Kidney (tissue), 14 donors: Measurements from ENCODE around the gene SLC38A8. TPM values are rescaled to one million over a fixed set of nuclear protein-coding genes. Genes with fewer than 3 reads are reported as not detected.

Experiments used
- DNase-seq, 5 donors: peaks; one replicate each; pipeline ENCODE4 v3.0.0-alpha.2; 2013 to 2020
- FAIRE-seq: peaks from 2 replicates; lab custom pipeline; 2012; peaks lifted over from hg19 to GRCh38; lab: Jason Lieb, UNC
- H3K27ac ChIP-seq, 2 donors: one replicate each; pipeline ENCODE4 v1.7.0; 2013; ENCODE audit warnings: low read depth in 2 of 2, low read length in 2 of 2, inconsistent platforms in 1 of 2
- H3K27me3 ChIP-seq: one replicate; pipeline ENCODE4 v1.7.1; 2013; ENCODE audit warnings: low read length, inconsistent platforms; ENCODE audit not compliant: control insufficient read depth, insufficient read depth
- H3K36me3 ChIP-seq, 3 donors: one replicate each; pipeline versions ENCODE4 v1.7.0 to v1.7.1; 2013; ENCODE audit warnings: low read length in 3 of 3, control low read depth in 1 of 3, inconsistent platforms in 1 of 3; ENCODE audit not compliant: insufficient read depth in 3 of 3, control insufficient read depth in 2 of 3
- H3K4me1 ChIP-seq, 3 donors: one replicate each; pipeline versions ENCODE4 v1.7.0 to v1.7.1; 2013; ENCODE audit warnings: low read length in 3 of 3, inconsistent platforms in 1 of 3, low read depth in 1 of 3; ENCODE audit not compliant: control insufficient read depth in 2 of 3, insufficient read depth in 2 of 3
- H3K4me3 ChIP-seq, 3 donors: one replicate each; pipeline versions ENCODE4 v1.7.0 to v1.8.1; 2013; ENCODE audit warnings: low read length in 3 of 3, control low read depth in 1 of 3, inconsistent platforms in 1 of 3
- H3K9ac ChIP-seq, 3 donors: one replicate each; pipeline versions ENCODE4 v1.7.0 to v1.7.1; 2013; ENCODE audit warnings: low read length in 3 of 3, control low read depth in 1 of 3, inconsistent platforms in 1 of 3
- H3K9me3 ChIP-seq, 3 donors: one replicate each; pipeline versions ENCODE4 v1.7.0 to v1.7.1; 2013; ENCODE audit warnings: low read length in 3 of 3, control low read depth in 1 of 3, inconsistent platforms in 1 of 3; ENCODE audit not compliant: control insufficient read depth in 2 of 3, insufficient read depth in 1 of 3
- CTCF ChIP-seq: IDR thresholded peaks from 3 replicates; pipeline ENCODE4 v1.5.1; 2012; ENCODE audit warnings: mild to moderate bottlenecking, moderate library complexity, borderline replicate concordance; ENCODE audit not compliant: insufficient read depth; ENCODE audit errors: extremely low read depth
- intact Hi-C: fragments of 100-400 bp; cut with DNase I; formaldehyde crosslinking; loops from one replicate; pipeline ENCODE4 v1.11.1; 2022
- polyA plus RNA-seq: library from polyadenylated mRNA; stranded (reverse); fragments of 350-450 nt; fragmentation: Illumina TruSeq; extraction: RNeasy Lipid Tissue Mini Kit (QIAGEN cat#74804); gene quantifications from one replicate; pipeline ENCODE4 v1.2.3, GENCODE V29; 2014; ENCODE audit warnings: low read depth, low replicate concordance; ENCODE audit not compliant: insufficient read depth
- total RNA-seq: library from RNA; stranded (reverse); fragmentation: NEBNext Ultra II Directional; extraction: Animal tissue kit (Norgen Biotek cat#: 25700); gene quantifications from one replicate; pipeline ENCODE4 v1.2.1, GENCODE V29; 2021
- donor health status: control.
- donor health status: control.
- donor health status: control.
- donor health status: control.
- donor health status: control.
- donor health status: DM: yes; HTN: yes; CAD: no.
- donor health status: Normal renal cell carcinoma (clear cell type).

The SLC38A8 gene
- total and polyA plus RNA-seq, 2 donors from 2014 or later, result 0.30 TPM; not detected in 1

- Histone ChIP-seq H3K27ac (no peak overlapping the region), H3K27me3 (no peaks in the 10 kb centered on the region), H3K4me3 (no peak overlapping the region), H3K4me1 (no peaks in the 10 kb centered on the region), H3K9me3 (no peaks in the 10 kb centered on the region), H3K36me3 (peaks cover 0 to 53% (median 45%) of the 10 kb centered on the region in 3 donors), H3K9ac (no peak overlapping the region)
- peak in 1 of 5 donors; percentile 62 for DNase-seq
- no peak for FAIRE-seq
- intact Hi-C loops, result loop anchor here (10.0 kb wide), 1 partner anchor 89 kb away; the partner anchor contains the start of gene NECAB2
- no peak for TF ChIP-seq CTCF
Observed at GRCh38 chr16:84054271-84054670, 11.7 kb upstream of the SLC38A8 start.

- H3K9me3 ChIP-seq, result no peaks in the 10 kb centered on the region
- intact Hi-C loops, result loop anchor here (10.0 kb wide), 1 partner anchor 88 kb away; the partner anchor contains the start of gene NECAB2
- DNase-seq, result peak in 1 of 5 donors; percentile 15
- no peaks in the 10 kb centered on the region for H3K4me1 ChIP-seq
- no peak for FAIRE-seq
- peaks cover 0 to 43% (median 39%) of the 10 kb centered on the region in 3 donors for H3K36me3 ChIP-seq
- no peak overlapping the region for H3K4me3 ChIP-seq
- no peaks in the 10 kb centered on the region for H3K27me3 ChIP-seq
- no peak overlapping the region for H3K9ac ChIP-seq
- no peak for TF ChIP-seq CTCF
- H3K27ac ChIP-seq, result no peak overlapping the region
Observed at GRCh38 chr16:84053237-84053636, 10.6 kb upstream of the SLC38A8 start.

- Histone ChIP-seq H3K9ac (no peak overlapping the region), H3K36me3 (peaks cover 0 to 32% (median 32%) of the 10 kb centered on the region in 3 donors), H3K4me3 (no peak overlapping the region), H3K9me3 (no peaks in the 10 kb centered on the region), H3K27ac (no peak overlapping the region), H3K4me1 (no peaks in the 10 kb centered on the region), H3K27me3 (no peaks in the 10 kb centered on the region)
- FAIRE-seq, result no peak
- intact Hi-C loops, result loop anchor here (10.0 kb wide), 1 partner anchor 87 kb away; the partner anchor contains the start of gene NECAB2
- peak in 1 of 5 donors; percentile 58 for DNase-seq
- no peak for TF ChIP-seq CTCF
Observed at GRCh38 chr16:84052071-84052622, 9.6 kb upstream of the SLC38A8 start.
